Sigmoid colon (tissue), 7 donors: ENCODE results near the gene OR8G5. TPM values are rescaled to one million over a fixed set of nuclear protein-coding genes. Genes with fewer than 3 reads are reported as not detected.
"Not testable (repeated sequence)": the region's sequence is repeated elsewhere in the genome, so short reads cannot be mapped to it uniquely, and the experiment has no call there.

Source experiments
- DNase-seq: peaks from one replicate; pipeline ENCODE4 v3.0.0-alpha.2; 2019
- H3K27ac ChIP-seq, 4 donors: fragments of 200-600 bp; sonication (generic); one replicate each; pipeline ENCODE4 v1.5.1; 2016 to 2019; ENCODE audit warnings: mild to moderate bottlenecking in 1 of 4
- H3K27me3 ChIP-seq, 3 donors: fragments of 200-600 bp; sonication (generic); one replicate each; pipeline ENCODE4 v1.5.1; 2019; ENCODE audit warnings: mild to moderate bottlenecking in 1 of 3
- H3K36me3 ChIP-seq, 4 donors: fragments of 200-600 bp; sonication (generic); one replicate each; pipeline ENCODE4 v1.5.1; 2016 to 2019
- H3K4me1 ChIP-seq, 4 donors: fragments of 200-600 bp; sonication (generic); one replicate each; pipeline ENCODE4 v1.5.1; 2017 to 2019
- H3K4me3 ChIP-seq, 4 donors: fragments of 200-600 bp; sonication (generic); one replicate each; pipeline ENCODE4 v1.5.1; 2017 to 2019; ENCODE audit warnings: mild to moderate bottlenecking in 2 of 4, moderate library complexity in 1 of 4
- H3K9me3 ChIP-seq, 4 donors: fragments of 200-600 bp in 3 of 4; sonication (generic) in 3 of 4; one replicate each; pipeline versions ENCODE4 v1.5.1 to v1.6.1; 2013 to 2019
- CTCF ChIP-seq, 4 experiments: fragments of 450-650 bp in 3 of 4; fragments of 200-600 bp in 1 of 4; IDR thresholded peaks; one replicate each; pipeline ENCODE4 v1.5.1; 2016 to 2019; ENCODE audit warnings: antibody characterized with exemption in 4 of 4, mild to moderate bottlenecking in 3 of 4, moderate library complexity in 2 of 4
- EP300 ChIP-seq, 4 donors: sonication (generic); formaldehyde crosslinking; IDR thresholded peaks; one replicate each; pipeline ENCODE4 v1.6.1; 2017; ENCODE audit warnings: antibody characterized with exemption in 4 of 4
- POLR2A ChIP-seq, 2 donors: fragments of 450-650 bp; IDR thresholded peaks; one replicate each; pipeline ENCODE4 v1.6.1; 2016; ENCODE audit warnings: antibody characterized with exemption in 2 of 2, mild to moderate bottlenecking in 2 of 2, moderate library complexity in 2 of 2
- POLR2AphosphoS5 ChIP-seq, 4 donors: sonication (generic); formaldehyde crosslinking; IDR thresholded peaks; one replicate each; pipeline ENCODE4 v1.6.1; 2017; ENCODE audit warnings: antibody characterized with exemption in 4 of 4
- WGBS, 2 donors: extraction: QIAGEN DNeasy Blood & Tissue Kit; methylation state at CpG; one replicate each; pipeline ENCODE4 v1.1.7; 2013; 5-methylcytosine and 5-hydroxymethylcytosine counted together
- intact Hi-C: fragments of 100-400 bp; cut with DNase I; formaldehyde crosslinking; loops from one replicate; pipeline ENCODE4 v1.15.1; 2023
- polyA plus RNA-seq, 3 donors: library from polyadenylated mRNA; stranded (reverse); fragments of 200-250 nt; gene quantifications; one replicate each; pipeline ENCODE4 v1.2.3, GENCODE V29; 2013
- total RNA-seq, 4 donors: library from RNA; depleted of rRNA; stranded (reverse); fragments of >200 nt; gene quantifications; one replicate each; pipeline ENCODE4 v1.1.0, GENCODE V29; 2016
- donor health status: healthy with polysubstance abuse.
- donor health status: Bipolar disorder and iron deficiency.
- donor health status: healthy.

Gene OR8G5
- total and polyA plus RNA-seq, 7 donors = 0.10 TPM; not detected in 6

- WGBS, 2 donors = 42 to 82% methylated on average over 1 of the region's 1 CpG
- DNase-seq = no peak
- Histone ChIP-seq H3K27me3 (no peaks in the 10 kb centered on the region), H3K4me1 (no peaks in the 10 kb centered on the region), H3K9me3 (no peaks in the 10 kb centered on the region), H3K36me3 (no peaks in the 10 kb centered on the region), H3K4me3 (no peak overlapping the region), H3K27ac (no peak overlapping the region)
- intact Hi-C loops = no loop called here
- TF ChIP-seq EP300 (IDR thresholded peaks at IDR 0.05) (no peak), CTCF (IDR thresholded peaks at IDR 0.05) (no peak), POLR2A (IDR thresholded peaks at IDR 0.05) (no peak), POLR2AphosphoS5 (IDR thresholded peaks at IDR 0.05) (no peak)
These were observed 22.8 kb upstream of the OR8G5 start for GRCh38 chr11:124233376-124233775.

DNA sequence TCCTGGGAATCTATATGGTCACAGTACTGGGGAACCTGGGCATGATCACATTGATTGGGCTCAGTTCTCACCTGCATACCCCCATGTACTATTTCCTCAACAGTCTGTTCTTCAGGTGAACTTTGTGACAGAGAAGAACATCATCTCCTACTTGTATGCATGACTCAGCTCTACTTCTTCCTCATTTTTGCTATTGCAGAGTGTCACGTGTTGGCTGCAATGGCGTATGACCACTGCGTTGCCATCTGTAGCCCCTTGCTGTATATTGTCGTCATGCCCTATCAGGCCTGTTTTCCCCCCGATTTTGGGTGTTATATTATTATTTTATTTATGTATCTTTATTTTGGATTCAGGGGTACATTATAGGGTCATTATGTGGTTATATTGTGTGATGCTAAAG lies 17.7 kb upstream of the OR8G5 start:
- Histone ChIP-seq H3K27me3 (no peaks in the 10 kb centered on the region), H3K36me3 (no peaks in the 10 kb centered on the region), H3K4me3 (no peak overlapping the region), H3K9me3 (no peaks in the 10 kb centered on the region), H3K27ac (no peak overlapping the region), H3K4me1 (no peaks in the 10 kb centered on the region)
- 62 to 74% methylated on average over 5 of the region's 5 CpGs for WGBS, 2 donors
- intact Hi-C loops = no loop called here
- no peak for TF ChIP-seq CTCF (IDR thresholded peaks at IDR 0.05)
- no peak for TF ChIP-seq EP300 (IDR thresholded peaks at IDR 0.05)
- TF ChIP-seq POLR2A (IDR thresholded peaks at IDR 0.05) = no peak
- no peak for TF ChIP-seq POLR2AphosphoS5 (IDR thresholded peaks at IDR 0.05)
- no peak for DNase-seq

DNA sequence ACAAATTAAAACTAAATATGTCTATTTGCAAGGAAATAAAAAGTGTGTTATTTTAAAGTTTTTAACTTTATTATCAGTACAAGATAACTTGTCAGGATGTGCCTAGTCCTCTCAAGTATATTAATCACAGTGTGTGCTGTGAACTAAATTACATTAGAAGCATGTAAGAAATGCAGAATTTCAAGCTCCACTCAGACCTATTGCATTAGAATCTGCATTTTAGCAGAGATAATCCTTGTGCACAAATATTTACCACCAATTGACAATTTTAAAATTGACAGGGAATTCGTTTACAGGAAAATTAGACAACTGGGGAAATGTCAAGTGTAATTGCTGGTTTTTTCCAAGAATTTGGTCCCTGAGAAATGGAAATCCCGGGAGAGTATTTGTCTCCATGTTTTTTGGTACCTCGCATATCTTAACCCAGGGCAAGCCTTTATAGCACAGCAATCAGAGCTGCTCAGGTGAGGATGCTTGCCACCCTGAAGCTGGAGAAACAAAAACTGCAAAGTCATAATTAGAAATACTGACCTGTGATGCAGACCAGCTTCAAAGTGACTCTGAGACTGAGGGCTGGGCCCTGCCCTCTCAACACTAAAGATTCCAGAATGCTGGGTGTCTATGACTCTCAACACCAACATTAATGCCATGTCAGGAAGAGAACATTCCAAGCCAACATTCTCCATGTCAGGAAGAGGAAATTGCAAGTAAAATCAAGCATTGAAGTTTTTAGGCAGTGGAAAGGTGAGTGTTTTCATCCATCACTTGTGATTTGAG lies 15.4 kb upstream of the OR8G5 start, which contains the start of gene OR8G1:
Gene OR8G1, plus strand, starts transcription at position 475 of the 777 bp plus-strand sequence. CDS start 8,581 bp downstream, outside the sequence.
- Histone ChIP-seq H3K4me1 (no peaks in the 10 kb centered on the region), H3K27me3 (no peaks in the 10 kb centered on the region), H3K27ac (no peak within 1 kb of the TSS), H3K36me3 (no peaks in the 10 kb centered on the region), H3K4me3 (no peak within 1 kb of the TSS), H3K9me3 (no peaks in the 10 kb centered on the region)
- 81 to 84% methylated on average over 3 of the region's 3 CpGs for WGBS, 2 donors
- intact Hi-C loops = no loop called here
- no peak for DNase-seq
- no peak for TF ChIP-seq EP300 (IDR thresholded peaks at IDR 0.05)
- no peak for TF ChIP-seq POLR2A (IDR thresholded peaks at IDR 0.05)
- TF ChIP-seq POLR2AphosphoS5 (IDR thresholded peaks at IDR 0.05) = no peak
- TF ChIP-seq CTCF (IDR thresholded peaks at IDR 0.05) = no peak

- H3K9me3 ChIP-seq, H3K27ac ChIP-seq, H3K4me1 ChIP-seq, H3K27me3 ChIP-seq, H3K36me3 ChIP-seq, H3K4me3 ChIP-seq, intact Hi-C loops, DNase-seq: not testable (repeated sequence)
- 59 to 66% methylated on average over 3 of the region's 3 CpGs for WGBS, 2 donors
These were observed 6.3 kb upstream of the OR8G5 start for GRCh38 chr11:124249869-124250268.

DNA sequence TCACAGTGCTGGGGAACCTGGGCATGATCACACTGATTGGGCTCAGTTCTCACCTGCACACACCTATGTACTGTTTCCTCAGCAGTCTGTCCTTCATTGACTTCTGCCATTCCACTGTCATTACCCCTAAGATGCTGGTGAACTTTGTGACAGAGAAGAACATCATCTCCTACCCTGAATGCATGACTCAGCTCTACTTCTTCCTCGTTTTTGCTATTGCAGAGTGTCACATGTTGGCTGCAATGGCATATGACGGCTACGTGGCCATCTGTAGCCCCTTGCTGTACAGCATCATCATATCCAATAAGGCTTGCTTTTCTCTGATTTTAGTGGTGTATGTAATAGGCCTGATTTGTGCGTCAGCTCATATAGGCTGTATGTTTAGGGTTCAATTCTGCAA lies 8.9 kb downstream of the OR8G5 start:
- intact Hi-C loops, DNase-seq, H3K4me1 ChIP-seq: not testable (repeated sequence)

GRCh38 chr11:124270886-124271285 lies 14.7 kb downstream of the OR8G5 start:
- DNase-seq, intact Hi-C loops, H3K27ac ChIP-seq, H3K4me1 ChIP-seq, H3K36me3 ChIP-seq, H3K4me3 ChIP-seq, H3K27me3 ChIP-seq, H3K9me3 ChIP-seq: not testable (repeated sequence)
- WGBS, 2 donors = 10 to 55% methylated on average over 7 of the region's 7 CpGs

More for the DNA sequence above, 8.9 kb downstream of the OR8G5 start:
- not testable (repeated sequence) for H3K36me3 ChIP-seq, H3K4me3 ChIP-seq, H3K9me3 ChIP-seq, H3K27me3 ChIP-seq, H3K27ac ChIP-seq
- WGBS, 2 donors = 63 to 69% methylated on average over 4 of the region's 4 CpGs
